A549 (cell line): ENCODE data around the gene PDE7B. TPM values are rescaled to one million over a fixed set of nuclear protein-coding genes. Genes with fewer than 3 reads are reported as not detected.
"Not testable (repeated sequence)": the region's sequence is repeated elsewhere in the genome, so short reads cannot be mapped to it uniquely, and the experiment has no call there.

Source experiments
- ATAC-seq, 2 experiments: fragments of 200-7000 bp in 1 of 2; fragments of >200 bp in 1 of 2; cut with Nextera tagmentation in 1 of 2; cut with Tn5 transposase in 1 of 2; 3 replicates each; pipeline versions ENCODE4 v1.8.0 to v1.9.1; 2018 to 2020; ENCODE audit warnings: mild to moderate bottlenecking in 1 of 2, moderate library complexity in 1 of 2
- CTCF ChIA-PET: fragments of 300-600 bp; sonication (Branson Sonifier 250); formaldehyde crosslinking; extraction: SDS; loops from one replicate; lab custom pipeline; 2021; ENCODE audit warnings: antibody characterized with exemption, inconsistent platforms; lab: Yijun Ruan, JAX
- POLR2A ChIA-PET: fragments of 350-600 bp; formaldehyde crosslinking; extraction: SDS; loops from one replicate; lab custom pipeline; 2021; ENCODE audit warnings: antibody characterized with exemption, inconsistent platforms; lab: Yijun Ruan, JAX
- DNase-seq, 2 experiments: peaks; one replicate each; pipeline versions ENCODE4 v3.0.0 to v3.0.0-alpha.2; 2011 to 2016; ENCODE audit warnings: low read depth in 1 of 2, low spot score in 1 of 2
- FAIRE-seq: peaks from 2 replicates; lab custom pipeline; 2011; peaks lifted over from hg19 to GRCh38; lab: Jason Lieb, UNC
- H3K27ac ChIP-seq, 2 experiments: fragments of >200 bp; sonication (Bioruptor Twin); formaldehyde crosslinking; 3 replicates each; pipeline ENCODE4 v1.5.1; 2016 to 2017
- H3K4me1 ChIP-seq: fragments of >200 bp; sonication (Bioruptor Twin); formaldehyde crosslinking; 3 replicates; pipeline ENCODE4 v1.6.1; 2016
- H3K4me2 ChIP-seq: fragments of >200 bp; sonication (Bioruptor Twin); formaldehyde crosslinking; 3 replicates; pipeline ENCODE4 v1.6.1; 2016
- H3K4me3 ChIP-seq: fragments of >200 bp; sonication (Bioruptor Twin); formaldehyde crosslinking; 3 replicates; pipeline ENCODE4 v1.5.1; 2016
- H3K9me3 ChIP-seq: fragments of >200 bp; sonication (Bioruptor Twin); formaldehyde crosslinking; 3 replicates; pipeline ENCODE4 v1.6.1; 2016
- CEBPB ChIP-seq, 2 experiments: fragments of >200 bp in 1 of 2; sonication (Bioruptor Twin) in 1 of 2; formaldehyde crosslinking in 1 of 2; IDR thresholded peaks; 2 replicates each; pipeline ENCODE4 v1.6.1; 2012 to 2016
- CHD4 ChIP-seq: fragments of 200-600 bp; sonication (generic); IDR thresholded peaks from 2 replicates; pipeline ENCODE4 v1.6.1; 2016; ENCODE audit warnings: antibody characterized with exemption, mild to moderate bottlenecking, borderline replicate concordance
- GATA3 ChIP-seq: IDR thresholded peaks from 2 replicates; pipeline ENCODE4 v1.6.1; 2012; ENCODE audit warnings: borderline replicate concordance
- HOXA7 ChIP-seq: fragments of 250-450 bp; sonication (Bioruptor Pico); IDR thresholded peaks from 2 replicates; pipeline ENCODE4 v1.5.0; 2020; ENCODE audit warnings: mild to moderate bottlenecking, moderate library complexity
- MAFK ChIP-seq: fragments of 450-650 bp; IDR thresholded peaks from 2 replicates; pipeline ENCODE4 v1.6.1; 2014; ENCODE audit not compliant: partially characterized antibody
- MAX ChIP-seq: IDR thresholded peaks from 2 replicates; pipeline ENCODE4 v1.6.1; 2012
- MYC ChIP-seq: IDR thresholded peaks from 2 replicates; pipeline ENCODE4 v1.6.1; 2012; ENCODE audit warnings: mild to moderate bottlenecking, inconsistent platforms, low read length, improper control_type of control experiment, borderline replicate concordance
- POLR2A ChIP-seq: IDR thresholded peaks from 2 replicates; pipeline ENCODE4 v1.6.1; 2012; ENCODE audit warnings: mild to moderate bottlenecking, low read length
- RAD21 ChIP-seq, 2 experiments: fragments of >200 bp in 1 of 2; sonication (Bioruptor Twin) in 1 of 2; formaldehyde crosslinking in 1 of 2; IDR thresholded peaks in 1 of 2; conservative IDR thresholded peaks in 1 of 2; 2 replicates in 1 of 2; 3 replicates in 1 of 2; pipeline ENCODE4 v1.6.1; 2012 to 2018; ENCODE audit warnings: inconsistent platforms in 1 of 2
- SMC3 ChIP-seq: fragments of >200 bp; sonication (Bioruptor Twin); formaldehyde crosslinking; IDR thresholded peaks from 3 replicates; pipeline ENCODE4 v1.6.1; 2018; ENCODE audit warnings: inconsistent platforms
- TFCP2L1 ChIP-seq: fragments of 250-450 bp; sonication (Bioruptor Pico); IDR thresholded peaks from 2 replicates; pipeline ENCODE4 v1.5.0; 2021; ENCODE audit warnings: mild to moderate bottlenecking
- TP53 ChIP-seq: fragments of 250-450 bp; sonication (Bioruptor Pico); IDR thresholded peaks from 2 replicates; pipeline ENCODE4 v1.5.0; 2021; ENCODE audit warnings: mild to moderate bottlenecking, moderate library complexity
- WGBS: methylation state at CpG from one replicate; pipeline ENCODE4 v1.1.6; 2017; ENCODE audit errors: missing lambda C conversion rate; 5-methylcytosine and 5-hydroxymethylcytosine counted together
- polyA plus RNA-seq, 4 experiments: library from polyadenylated mRNA; depleted of rRNA in 3 of 4; stranded (reverse); fragments of >200 nt; fragmentation: RNase III in 1 of 4; extraction: RNeasy Plus Mini Kit Qiagen cat#74134 plus additional on column Dnase treatment in 1 of 4; gene quantifications; 2 replicates in 3 of 4; 3 replicates in 1 of 4; pipeline ENCODE4 v1.2.3, GENCODE V29; 2011 to 2017
- TF ChIP-seq, protein P1 (sequence below): IDR thresholded peaks from 2 replicates; pipeline ENCODE4 v1.6.1; 2012; ENCODE audit warnings: low read depth, borderline replicate concordance

PDE7B gene
- polyA plus RNA-seq, 2 of the 4 experiments (the other 2 are of a cell fraction), result 6.6 to 13.8 TPM

DNA sequence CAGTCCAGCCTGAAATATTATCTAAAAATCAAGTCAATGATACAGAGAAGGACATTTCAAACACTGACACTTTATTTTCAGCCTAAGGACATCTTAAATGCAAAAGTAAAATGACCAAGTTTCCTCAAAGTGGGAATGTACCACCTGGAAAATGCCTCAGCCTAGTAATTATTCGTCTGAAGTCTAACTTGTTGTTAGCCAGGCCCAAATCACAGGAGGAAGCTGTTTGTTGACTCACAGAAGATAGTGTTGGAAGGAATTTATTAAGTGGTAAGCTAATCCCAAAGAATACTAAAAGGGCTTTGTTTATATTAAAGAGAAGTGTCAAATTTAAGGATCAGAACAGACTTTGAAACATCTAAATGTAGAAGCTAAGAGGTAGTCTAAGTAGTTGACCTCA, 2.5 kb downstream of the PDE7B start:
- Histone ChIP-seq H3K27ac (peak overlapping the region; percentile 77 to 90), H3K4me3 (peak overlapping the region; percentile 58), H3K4me1 (peaks cover 44% of the 10 kb centered on the region), H3K4me2 (peak overlapping the region; percentile 81), H3K9me3 (no peaks in the 10 kb centered on the region)
- WGBS, result 3% methylated on average over 1 of the region's 1 CpG
- no peak for DNase-seq
- TF ChIP-seq RAD21 (conservative IDR thresholded peaks at IDR 0.05 in 1 of 2, IDR thresholded peaks at IDR 0.05 in 1 of 2), result no peak
- no peak for TF ChIP-seq GATA3
- TF ChIP-seq MYC, result no peak
- no peak for TF ChIP-seq MAX
- ChIA-PET POLR2A (no interaction called here), CTCF (no interaction called here)
- FAIRE-seq, result no peak
- ATAC-seq, result no peak

DNA sequence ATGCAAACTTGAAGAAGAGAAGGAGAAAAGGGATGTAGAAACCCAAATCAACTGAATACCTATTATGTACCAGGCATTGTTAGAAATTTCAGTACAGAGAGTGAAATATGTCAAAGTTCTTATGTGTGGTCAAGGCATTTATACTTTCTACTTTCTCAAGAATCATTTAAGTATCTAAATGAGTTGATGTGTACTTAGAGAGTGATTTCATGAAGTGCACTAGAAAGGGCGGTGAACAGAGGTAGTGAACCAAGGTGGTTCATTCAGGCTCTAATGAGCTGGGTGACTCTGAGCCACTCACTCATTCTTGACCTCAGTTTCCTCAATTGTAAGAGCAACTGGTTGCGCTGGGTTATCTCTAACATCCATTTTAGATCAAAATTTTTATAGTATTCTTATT, 3.3 kb downstream of the PDE7B start:
- no peak for DNase-seq
- H3K27ac ChIP-seq, result peak overlapping the region; percentile 77 to 90; a peak in 5 of 6 replicates
- TF ChIP-seq TFCP2L1 (CRISPR knock-in tag), result no peak
- TF ChIP-seq, all 56 proteins: peak for 0
- CTCF ChIA-PET, result no interaction called here
- H3K4me3 ChIP-seq, result peak overlapping the region; percentile 58
- POLR2A ChIA-PET, result no interaction called here
- peak overlapping the region; percentile 81 for H3K4me2 ChIP-seq
- no peak for ATAC-seq
- H3K4me1 ChIP-seq, result peaks cover 52% of the 10 kb centered on the region
- FAIRE-seq, result no peak
- WGBS, result 93% methylated on average over 2 of the region's 2 CpGs
- no peaks in the 10 kb centered on the region for H3K9me3 ChIP-seq

- FAIRE-seq (no peak), ATAC-seq (no peak), DNase-seq (no peak)
- TF ChIP-seq, protein P1, sequence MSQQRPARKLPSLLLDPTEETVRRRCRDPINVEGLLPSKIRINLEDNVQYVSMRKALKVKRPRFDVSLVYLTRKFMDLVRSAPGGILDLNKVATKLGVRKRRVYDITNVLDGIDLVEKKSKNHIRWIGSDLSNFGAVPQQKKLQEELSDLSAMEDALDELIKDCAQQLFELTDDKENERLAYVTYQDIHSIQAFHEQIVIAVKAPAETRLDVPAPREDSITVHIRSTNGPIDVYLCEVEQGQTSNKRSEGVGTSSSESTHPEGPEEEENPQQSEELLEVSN, result no peak
- TF ChIP-seq MAFK, result no peak
- no peak for TF ChIP-seq CHD4
- TF ChIP-seq SMC3, result no peak
- H3K4me3 ChIP-seq, result no peak overlapping the region
- H3K9me3 ChIP-seq, result no peaks in the 10 kb centered on the region
- POLR2A ChIA-PET, result no interaction called here
- CTCF ChIA-PET, result interaction anchor here (1.7 kb wide), 1 partner anchor 367 kb away, joined by 4 read pairs; no protein-coding TSS in a partner anchor
- peak overlapping the region; percentile 29 to 60; a peak in 1 of 6 replicates for H3K27ac ChIP-seq
- H3K4me1 ChIP-seq, result peaks cover 78% of the 10 kb centered on the region
- peak overlapping the region; percentile 66 for H3K4me2 ChIP-seq
Measured at GRCh38 chr6:135858931-135859330, 7.4 kb downstream of the PDE7B start.

DNA sequence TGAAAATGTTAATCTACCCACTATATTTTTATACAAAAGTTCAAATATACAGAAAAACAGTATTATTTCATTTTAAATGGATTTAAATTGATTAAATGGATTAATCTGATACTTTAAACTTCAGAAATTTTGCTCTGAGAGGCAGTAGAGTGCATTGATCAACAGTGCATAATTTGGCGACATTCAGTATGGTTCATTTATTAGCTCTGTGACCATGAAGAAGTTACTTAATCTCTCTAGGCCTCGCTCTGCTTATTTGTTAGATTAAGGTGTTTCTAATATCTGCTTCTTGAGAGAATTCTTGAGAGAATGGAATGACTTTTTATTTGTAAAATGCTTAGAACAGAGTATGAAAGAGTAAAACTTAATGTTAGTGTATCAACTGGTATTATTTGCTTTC, 8.9 kb downstream of the PDE7B start:
- ChIA-PET POLR2A (no interaction called here), CTCF (no interaction called here)
- Histone ChIP-seq H3K27ac (peak overlapping the region; percentile 23 to 61; a peak in 1 of 6 replicates), H3K4me3 (no peak overlapping the region), H3K4me1 (peaks cover 65% of the 10 kb centered on the region), H3K9me3 (no peaks in the 10 kb centered on the region), H3K4me2 (peak overlapping the region; percentile 66)
- DNase-seq, result no peak
- TF ChIP-seq, protein P1, result no peak
- TF ChIP-seq TP53 (CRISPR knock-in tag) (no peak), CEBPB (IDR thresholded peaks at IDR 0.05) (no peak), HOXA7 (CRISPR knock-in tag) (no peak), POLR2A (no peak)
- no peak for FAIRE-seq
- no peak for ATAC-seq
- WGBS, result 72% methylated on average over 2 of the region's 2 CpGs

DNA sequence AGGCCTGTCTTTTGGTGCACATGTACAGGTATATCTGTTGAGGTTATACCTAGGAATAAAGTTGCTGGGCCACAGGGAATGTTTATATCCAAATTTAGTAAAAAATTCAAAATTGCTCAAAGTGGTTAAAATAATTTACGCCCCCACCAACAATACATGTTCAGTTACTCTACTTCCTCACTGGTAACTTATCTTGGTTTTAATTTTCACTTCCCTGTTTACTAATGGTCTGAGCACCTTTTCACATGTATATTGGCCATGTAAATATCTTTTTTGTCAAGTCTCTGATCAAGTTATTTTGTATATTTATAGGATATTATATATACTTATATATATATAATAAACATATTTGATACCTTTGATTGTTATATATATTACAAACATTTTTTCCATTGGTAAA, 9.7 kb downstream of the PDE7B start:
- Histone ChIP-seq H3K4me2 (peak overlapping the region; percentile 66), H3K4me1 (peaks cover 60% of the 10 kb centered on the region), H3K9me3 (no peaks in the 10 kb centered on the region), H3K4me3 (no peak overlapping the region), H3K27ac (peak overlapping the region; percentile 50 to 58)
- no peak for DNase-seq
- CTCF ChIA-PET, result no interaction called here
- POLR2A ChIA-PET, result no interaction called here
- TF ChIP-seq RAD21 (conservative IDR thresholded peaks at IDR 0.05 in 1 of 2, IDR thresholded peaks at IDR 0.05 in 1 of 2), result no peak
- no peak for TF ChIP-seq SMC3
- ATAC-seq, result no peak
- WGBS, result 93% methylated on average over 1 of the region's 1 CpG
- FAIRE-seq, result no peak

GRCh38 chr6:135864929-135865328, 13.4 kb downstream of the PDE7B start:
- WGBS, result 79% methylated on average over 2 of the region's 2 CpGs
- H3K9me3 ChIP-seq, DNase-seq, POLR2A ChIA-PET, H3K4me3 ChIP-seq, CTCF ChIA-PET, FAIRE-seq, H3K27ac ChIP-seq, H3K4me2 ChIP-seq, ATAC-seq: not testable (repeated sequence)
- peaks cover 64% of the 10 kb centered on the region for H3K4me1 ChIP-seq
